NCI-H748 treated with DMSO at 0.1 percent for 48 hours (cell line): ENCODE measurements around the gene TXK.

Experiments used
- DNase-seq: peaks from one replicate; lab custom pipeline; 2025; lab: John Stamatoyannopoulos, UW

Gene TXK

GRCh38 chr4:48021100-48021499, 113.0 kb downstream of the TXK start:
- DNase-seq: no peak

GRCh38 chr4:48018112-48018511, 115.9 kb downstream of the TXK start:
- no peak for DNase-seq

GRCh38 chr4:48017108-48017571, 116.9 kb downstream of the TXK start:
- no peak for DNase-seq
